Activated gamma-delta T cell treated with anti-CD3 and anti-CD28 coated beads, Interleukin-2, amount 50 U/mL, for 16 hours (primary cell): ENCODE data around the gene PDE3A.

Source experiments
- DNase-seq: peaks from one replicate; pipeline ENCODE4 v3.0.0-alpha.2; 2020; ENCODE audit warnings: low read depth

Gene PDE3A

GRCh38 chr12:20424841-20425240 is 56.5 kb downstream of the PDE3A start:
- no peak for DNase-seq

- no peak for DNase-seq
Observed at GRCh38 chr12:20426191-20426590, 57.9 kb downstream of the PDE3A start.

GRCh38 chr12:20426957-20427356 is 58.6 kb downstream of the PDE3A start:
- no peak for DNase-seq

DNA sequence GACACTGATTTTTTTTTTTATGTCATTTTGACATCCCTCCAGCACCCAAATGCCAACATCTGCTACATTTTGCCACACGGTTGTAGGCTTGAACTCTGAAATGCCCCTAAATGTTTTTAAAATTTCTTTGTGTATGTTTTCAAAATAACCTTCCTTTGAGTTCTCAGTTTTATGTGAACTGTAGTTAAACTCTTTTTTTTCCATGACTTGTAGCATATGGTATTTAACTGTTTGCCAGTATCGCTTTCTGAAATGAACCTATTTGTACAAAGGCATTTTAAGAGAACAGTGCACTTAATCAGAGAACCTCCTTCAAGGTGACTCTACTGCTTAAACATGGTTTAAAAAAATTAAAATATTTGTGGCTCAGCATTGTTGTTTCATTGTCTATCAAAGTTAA is 61.5 kb downstream of the PDE3A start:
- no peak for DNase-seq

DNA sequence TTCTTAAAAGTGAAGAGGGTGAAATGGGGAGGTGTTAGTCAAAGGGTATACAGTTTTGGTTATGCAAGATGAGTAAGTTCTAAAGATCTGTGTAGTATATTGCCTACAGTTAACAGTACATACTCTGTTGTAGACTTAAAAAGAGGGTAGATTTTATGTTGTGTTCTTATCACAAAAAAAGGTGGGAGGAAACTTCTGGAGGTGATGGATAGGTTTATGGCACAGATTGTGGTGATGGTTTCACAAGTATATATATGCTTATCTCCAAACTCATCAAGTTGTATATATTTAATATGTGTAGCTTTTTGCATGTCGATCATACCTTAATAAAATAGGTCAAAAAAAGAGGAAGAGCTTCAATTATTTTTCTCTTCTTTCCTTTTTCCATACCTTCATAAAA is 64.0 kb downstream of the PDE3A start:
- DNase-seq = no peak

DNA sequence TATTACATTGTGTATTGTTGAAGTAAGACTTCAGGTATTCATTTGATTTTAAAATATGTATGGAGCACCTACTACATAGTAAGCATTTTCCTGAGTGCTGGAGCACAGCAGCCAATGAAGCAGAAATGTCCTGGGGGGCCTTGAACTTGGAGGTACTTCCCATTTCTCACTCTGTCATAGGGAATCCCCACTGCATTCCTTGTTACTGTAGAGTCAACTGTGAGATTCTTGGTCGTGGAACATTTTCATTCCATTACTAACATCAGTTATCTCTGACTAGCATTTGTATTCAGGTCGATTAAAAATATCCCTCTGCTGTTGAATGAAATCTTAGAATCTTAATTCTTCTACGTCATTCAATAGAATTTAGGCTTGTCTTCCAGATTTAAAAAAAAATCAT is 66.7 kb downstream of the PDE3A start:
- DNase-seq = no peak

GRCh38 chr12:20436316-20436715 is 68.0 kb downstream of the PDE3A start:
- no peak for DNase-seq

DNA sequence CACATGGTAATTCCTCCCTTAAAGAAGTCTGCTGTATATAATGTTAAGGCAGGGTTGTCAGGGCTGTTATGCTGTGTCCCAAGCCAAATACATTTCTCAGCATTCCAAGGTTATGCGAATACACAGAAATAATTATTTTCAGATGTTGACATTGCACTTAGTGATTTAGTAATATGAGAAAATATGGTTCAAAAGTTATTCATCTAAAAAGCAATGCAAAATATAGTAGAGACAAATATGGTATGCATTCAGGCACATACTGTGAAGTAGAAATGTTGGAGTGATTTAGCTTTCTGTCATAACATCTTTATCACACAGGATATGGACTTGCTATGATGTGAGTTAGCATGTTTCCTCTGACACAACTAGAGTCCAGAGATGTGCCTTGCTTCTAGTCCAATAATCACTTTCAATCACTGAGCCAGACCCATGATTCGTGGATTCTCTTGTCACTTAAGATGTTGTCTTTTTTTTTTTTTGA is 70.0 kb downstream of the PDE3A start:
- no peak for DNase-seq

DNA sequence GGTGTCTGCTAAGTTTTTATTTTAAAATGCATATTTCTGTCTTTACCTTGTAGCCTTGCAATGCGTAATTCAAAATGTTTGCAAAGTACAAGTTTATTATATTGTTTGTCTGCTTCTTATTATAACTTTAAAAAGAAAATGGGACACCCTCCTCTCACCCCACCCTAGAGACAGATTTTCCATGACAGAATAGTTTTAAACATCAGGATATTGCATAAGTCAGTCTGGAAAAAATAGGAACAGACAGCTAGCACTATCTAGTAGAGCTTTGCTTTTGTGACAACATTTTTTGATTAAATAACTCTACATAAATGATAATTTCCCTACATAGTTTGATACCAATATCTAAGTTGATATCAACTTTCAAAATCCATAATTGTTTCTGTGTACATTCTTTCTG is 71.3 kb downstream of the PDE3A start:
- no peak for DNase-seq

DNA sequence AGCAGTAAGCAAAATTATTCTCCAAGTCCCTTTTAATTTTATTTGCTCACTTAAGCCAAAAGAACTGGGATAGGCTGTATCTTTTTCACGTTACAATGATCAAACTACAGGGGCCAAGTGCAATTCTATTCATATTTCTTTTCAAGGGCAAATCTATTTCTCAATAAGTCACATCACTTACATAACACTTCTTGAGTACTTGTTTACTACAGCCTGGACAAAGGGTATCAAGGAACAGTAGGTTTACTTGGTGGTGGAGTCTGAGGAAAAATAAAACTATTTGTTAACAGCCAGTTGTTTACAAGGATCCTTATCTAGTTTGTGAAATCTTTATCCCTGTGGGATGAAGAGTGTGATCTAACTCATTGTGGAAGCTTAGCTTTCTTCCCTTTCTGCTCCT is 72.1 kb downstream of the PDE3A start:
- DNase-seq = no peak

GRCh38 chr12:20442322-20442721 is 74.0 kb downstream of the PDE3A start:
- no peak for DNase-seq

DNA sequence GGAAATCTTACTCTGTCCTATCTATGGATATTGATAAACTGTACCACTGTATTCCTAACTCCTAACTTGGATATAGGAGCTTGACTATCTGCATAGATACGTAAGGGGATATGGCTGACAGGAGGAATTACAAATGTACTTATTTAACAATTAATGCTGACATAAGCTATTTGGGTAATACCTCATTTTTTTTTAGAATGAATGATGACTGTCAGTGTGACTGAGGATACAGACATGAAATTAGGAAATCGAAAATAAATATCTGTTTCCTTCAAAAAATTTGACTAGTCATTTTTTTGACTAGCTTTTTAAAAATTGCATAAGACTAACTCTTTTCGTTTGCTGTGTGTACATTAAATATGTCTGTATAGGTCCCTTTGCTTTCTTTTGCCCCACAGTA is 74.9 kb downstream of the PDE3A start:
- DNase-seq = no peak

GRCh38 chr12:20443792-20444191 is 75.5 kb downstream of the PDE3A start:
- DNase-seq = no peak

DNA sequence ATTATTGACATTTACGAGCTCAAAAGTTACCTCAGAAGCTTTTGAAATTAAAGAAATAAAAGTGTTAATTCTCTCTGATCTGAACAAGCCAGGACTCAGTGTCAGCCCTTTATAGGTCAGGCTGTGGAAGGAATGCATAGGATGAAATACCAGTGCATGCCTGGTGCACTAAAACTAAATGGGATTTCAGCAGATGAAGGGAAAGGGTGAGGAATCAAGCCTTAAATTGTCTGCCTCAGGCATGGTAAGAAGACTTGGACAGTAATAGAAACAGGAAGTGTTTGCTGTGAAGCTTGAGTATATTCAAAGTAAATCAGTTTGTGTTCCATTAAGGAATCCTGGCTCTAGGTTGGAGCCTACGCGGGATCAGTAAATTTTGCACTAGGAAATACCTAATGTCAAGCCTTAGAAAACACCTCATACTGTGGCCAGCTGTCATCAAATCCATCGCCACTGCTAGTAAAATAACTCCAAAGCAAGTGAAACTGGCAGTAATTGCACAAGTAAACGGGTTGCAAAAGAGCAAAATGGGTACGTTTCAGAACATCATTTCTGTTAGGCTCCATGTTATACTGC is 76.3 kb downstream of the PDE3A start:
- DNase-seq = no peak

DNA sequence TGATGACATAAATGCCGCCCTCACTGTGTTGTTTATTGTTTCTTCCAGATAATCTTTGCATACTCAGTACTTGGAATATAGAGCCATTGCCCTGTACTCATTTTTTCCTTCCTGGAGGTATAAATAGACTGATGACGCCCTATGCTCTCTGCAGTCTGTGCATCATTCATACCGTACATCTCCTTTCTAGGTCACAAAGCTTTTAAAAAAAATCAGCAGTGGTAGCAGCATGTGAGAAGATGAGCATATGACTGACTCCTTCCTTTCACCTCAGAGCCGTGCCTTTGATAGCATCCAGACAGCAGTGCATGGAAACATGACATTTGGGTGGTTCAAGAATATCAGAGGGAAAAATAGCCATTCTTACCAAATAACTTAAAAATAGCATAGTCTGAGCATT is 77.3 kb downstream of the PDE3A start:
- no peak for DNase-seq

GRCh38 chr12:20446836-20447235 is 78.5 kb downstream of the PDE3A start:
- no peak for DNase-seq

- no peak for DNase-seq
Observed at GRCh38 chr12:20448781-20449180, 80.4 kb downstream of the PDE3A start.

DNA sequence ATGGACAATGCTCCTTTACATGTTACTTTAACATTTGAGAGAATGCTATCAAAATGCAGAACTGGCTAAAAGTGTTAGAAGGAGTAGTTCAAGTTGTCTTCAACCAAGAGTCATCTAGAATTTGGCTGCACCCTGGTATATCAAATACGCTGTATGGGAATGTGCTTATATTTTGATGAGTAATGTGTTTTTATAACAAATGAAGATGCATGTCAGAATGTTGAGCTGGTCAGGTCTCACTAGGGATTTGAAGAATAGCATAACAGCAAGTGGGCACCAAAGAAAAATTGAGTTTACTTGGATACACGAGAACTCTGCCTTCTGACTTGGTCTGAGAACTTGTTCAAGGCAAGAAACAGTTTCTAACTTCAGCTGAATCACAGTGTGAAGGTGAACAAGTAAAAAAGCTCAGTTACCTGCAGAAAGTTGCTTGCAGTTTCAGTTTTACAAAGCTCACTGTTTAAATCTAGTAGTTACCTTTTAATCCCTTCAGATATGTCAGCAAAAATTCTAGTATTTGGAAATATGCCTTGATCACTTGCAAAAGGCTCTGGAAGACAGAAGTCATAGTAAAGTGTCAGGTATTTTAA is 82.3 kb downstream of the PDE3A start:
- no peak for DNase-seq

DNA sequence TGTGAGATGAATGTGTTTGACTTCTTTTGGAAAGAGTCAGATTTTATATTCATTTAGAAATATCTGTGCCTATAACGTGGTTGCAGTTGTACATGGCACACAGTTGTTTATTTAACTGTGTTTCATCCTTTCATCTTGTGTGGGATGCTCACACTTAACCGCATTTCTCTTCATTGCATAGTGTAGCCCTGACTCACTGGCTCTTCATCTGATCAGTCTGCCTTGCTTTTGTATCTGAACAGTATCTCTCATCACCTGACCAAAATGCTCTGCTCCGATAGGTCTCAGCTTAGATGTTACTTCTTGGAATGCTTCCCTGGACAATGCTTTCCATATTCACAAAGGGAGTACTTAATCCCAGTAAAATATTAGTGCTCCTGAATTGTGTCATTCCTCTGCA is 83.4 kb downstream of the PDE3A start:
- no peak for DNase-seq

- DNase-seq = no peak
Observed at GRCh38 chr12:20452496-20453010, 84.2 kb downstream of the PDE3A start.

DNA sequence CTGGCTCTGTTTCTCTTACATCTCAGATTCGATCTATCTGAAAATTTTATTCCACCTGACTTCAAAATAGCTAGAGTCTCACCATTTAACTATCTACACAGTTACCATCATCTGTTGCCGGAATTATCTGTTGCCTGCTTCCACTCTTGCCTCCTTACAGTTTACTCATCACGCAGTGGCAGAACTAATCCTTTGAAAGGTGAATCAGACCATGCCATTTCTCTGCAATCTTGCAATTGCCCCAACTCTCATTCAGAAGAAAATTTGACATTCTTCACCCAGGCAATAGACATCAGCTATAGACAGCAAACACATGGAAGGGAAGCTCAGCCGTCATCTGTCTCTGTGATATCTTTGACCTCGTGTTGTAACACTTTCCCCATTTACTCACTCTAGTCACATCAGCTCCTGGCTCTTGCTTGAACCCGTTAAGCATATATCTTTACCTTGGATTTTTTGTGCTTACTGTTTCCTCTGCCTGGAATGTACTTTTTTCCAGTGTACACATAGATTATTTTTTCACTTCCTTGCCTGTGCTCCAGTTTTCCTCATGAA is 85.5 kb downstream of the PDE3A start:
- DNase-seq = no peak

- DNase-seq = no peak
Observed at GRCh38 chr12:20455001-20455706, 86.8 kb downstream of the PDE3A start.

DNA sequence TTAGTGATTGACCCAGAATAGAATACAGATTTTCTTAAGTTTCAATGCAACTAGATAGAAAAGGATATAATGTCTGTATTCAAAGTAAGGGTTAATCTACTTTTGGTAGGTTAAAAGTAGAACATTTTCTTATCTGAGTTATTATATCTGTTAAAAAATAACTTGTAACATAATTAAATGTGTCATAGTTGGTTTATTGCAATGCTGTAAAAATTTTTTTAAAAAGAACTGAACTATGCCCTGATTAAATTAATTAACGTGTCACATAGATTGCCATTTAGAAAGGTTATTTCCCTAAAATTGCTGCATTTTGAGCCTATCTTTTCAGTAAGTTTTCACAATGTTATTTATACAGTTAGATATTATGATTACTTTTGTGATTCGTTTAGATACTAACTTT is 89.2 kb downstream of the PDE3A start:
- DNase-seq = no peak
